HEK293 (cell line): ENCODE measurements around the gene ANKRD22.

Source experiments
- CTCF ChIA-PET: fragments of 350-600 bp; formaldehyde crosslinking; extraction: SDS; loops from one replicate; lab custom pipeline; 2021; ENCODE audit warnings: antibody characterized with exemption; lab: Yijun Ruan, JAX
- POLR2A ChIA-PET: fragments of 300-600 bp; formaldehyde crosslinking; extraction: SDS; loops from one replicate; lab custom pipeline; 2020; ENCODE audit warnings: antibody characterized with exemption, inconsistent platforms; lab: Yijun Ruan, JAX
- H3K27ac ChIP-seq: fragments of 200-500 bp; sonication (Bioruptor generic); 2 replicates; pipeline ENCODE4 v1.5.1; 2014; ENCODE audit warnings: low read depth, low read length, control low read depth, inconsistent platforms; ENCODE audit errors: extremely low read depth
- H3K36me3 ChIP-seq, 2 experiments: fragments of 200-500 bp in 1 of 2; sonication (Bioruptor generic) in 1 of 2; 1 replicate in 1 of 2; 2 replicates in 1 of 2; pipeline ENCODE4 v1.5.1; 2014 to 2017; ENCODE audit warnings: inconsistent platforms in 2 of 2, low read length in 2 of 2; ENCODE audit not compliant: control insufficient read depth in 2 of 2, insufficient read depth in 1 of 2
- H3K4me1 ChIP-seq: fragments of 200-500 bp; sonication (Bioruptor generic); 2 replicates; pipeline ENCODE4 v1.5.1; 2014; ENCODE audit warnings: mild to moderate bottlenecking, low read length, inconsistent platforms; ENCODE audit not compliant: control insufficient read depth, insufficient read depth
- H3K4me3 ChIP-seq: 2 replicates; pipeline ENCODE4 v1.5.1; 2011; ENCODE audit warnings: low read depth, mild to moderate bottlenecking, control low read depth, low read length, moderate library complexity
- H3K9me3 ChIP-seq: fragments of 200-500 bp; sonication (Bioruptor generic); 2 replicates; pipeline ENCODE4 v1.5.1; 2014; ENCODE audit warnings: low read depth, low read length, inconsistent platforms; ENCODE audit not compliant: control insufficient read depth, insufficient read depth
- GLI2 ChIP-seq: fragments of 450-650 bp; formaldehyde crosslinking; IDR thresholded peaks from 2 replicates; pipeline ENCODE4; 2017; ENCODE audit warnings: missing biosample characterization, missing genetic modification characterization, low read depth, borderline replicate concordance
- GLI4 ChIP-seq: fragments of 450-650 bp; formaldehyde crosslinking; IDR thresholded peaks from 2 replicates; pipeline ENCODE4 v1.5.1; 2016; ENCODE audit warnings: missing biosample characterization, missing genetic modification characterization
- GLIS1 ChIP-seq: fragments of 450-650 bp; formaldehyde crosslinking; IDR thresholded peaks from 2 replicates; pipeline ENCODE4 v1.5.1; 2016; ENCODE audit warnings: missing biosample characterization, missing genetic modification characterization
- HOXA7 ChIP-seq: sonication (generic); formaldehyde crosslinking; IDR thresholded peaks from 2 replicates; pipeline ENCODE4 v1.8.1; 2022; ENCODE audit warnings: missing genetic modification reagents, borderline replicate concordance
- IKZF3 ChIP-seq: fragments of 450-650 bp; IDR thresholded peaks from 2 replicates; pipeline ENCODE4 v1.5.0; 2018; ENCODE audit warnings: missing biosample characterization, mild to moderate bottlenecking, missing genetic modification characterization, moderate library complexity
- MYNN ChIP-seq: fragments of 450-650 bp; formaldehyde crosslinking; IDR thresholded peaks from 2 replicates; pipeline ENCODE4 v1.5.1; 2016; ENCODE audit warnings: missing biosample characterization, missing genetic modification characterization, borderline replicate concordance
- SCRT2 ChIP-seq: fragments of 450-650 bp; formaldehyde crosslinking; IDR thresholded peaks from 2 replicates; pipeline ENCODE4 v1.5.1; 2016; ENCODE audit warnings: missing biosample characterization, missing genetic modification characterization
- TCF7L2 ChIP-seq: IDR thresholded peaks from 2 replicates; pipeline ENCODE4 v1.6.1; 2011; ENCODE audit warnings: low read depth, mild to moderate bottlenecking, inconsistent platforms, low read length, moderate library complexity, borderline replicate concordance
- WT1 ChIP-seq: fragments of 450-650 bp; formaldehyde crosslinking; IDR thresholded peaks from 2 replicates; pipeline ENCODE4 v1.5.1; 2016; ENCODE audit warnings: missing biosample characterization, missing genetic modification characterization
- YY1 ChIP-seq: fragments of 450-650 bp; formaldehyde crosslinking; IDR thresholded peaks from 2 replicates; pipeline ENCODE4 v1.5.1; 2018; ENCODE audit warnings: missing biosample characterization, missing genetic modification characterization
- ZNF138 ChIP-seq: fragments of 450-650 bp; formaldehyde crosslinking; IDR thresholded peaks from 2 replicates; pipeline ENCODE4 v1.5.1; 2016; ENCODE audit warnings: missing biosample characterization, missing genetic modification characterization, borderline replicate concordance
- ZNF248 ChIP-seq: fragments of 450-650 bp; formaldehyde crosslinking; IDR thresholded peaks from 2 replicates; pipeline ENCODE4 v1.5.1; 2017; ENCODE audit warnings: missing biosample characterization, missing genetic modification characterization
- ZNF433 ChIP-seq: fragments of 450-650 bp; formaldehyde crosslinking; IDR thresholded peaks from 2 replicates; pipeline ENCODE4 v1.5.1; 2016; ENCODE audit warnings: missing biosample characterization, missing genetic modification characterization, low read depth
- ZNF561 ChIP-seq: fragments of 450-650 bp; IDR thresholded peaks from 2 replicates; pipeline ENCODE4 v1.5.1; 2018; ENCODE audit warnings: missing biosample characterization, missing genetic modification characterization, borderline replicate concordance
- ZNF791 ChIP-seq: fragments of 450-650 bp; formaldehyde crosslinking; IDR thresholded peaks from 2 replicates; pipeline ENCODE4 v1.5.1; 2016; ENCODE audit warnings: missing biosample characterization, missing genetic modification characterization
- TF ChIP-seq, protein P1 (sequence below): fragments of 450-650 bp; formaldehyde crosslinking; IDR thresholded peaks from 2 replicates; pipeline ENCODE4 v1.5.1; 2017; ENCODE audit warnings: missing biosample characterization, missing genetic modification characterization
- TF ChIP-seq, protein P2 (sequence below): fragments of 450-650 bp; formaldehyde crosslinking; conservative IDR thresholded peaks from 2 replicates; pipeline ENCODE4 v1.5.1; 2016; ENCODE audit warnings: low read depth, missing biosample characterization, missing genetic modification characterization
- TF ChIP-seq, protein P3 (sequence below): fragments of 450-650 bp; formaldehyde crosslinking; IDR thresholded peaks from 2 replicates; pipeline ENCODE4 v1.5.1; 2017; ENCODE audit warnings: missing biosample characterization, missing genetic modification characterization
- TF ChIP-seq, protein P4 (sequence below): fragments of 450-650 bp; formaldehyde crosslinking; IDR thresholded peaks from 2 replicates; pipeline ENCODE4 v1.5.1; 2016; ENCODE audit warnings: missing biosample characterization, missing genetic modification characterization
- TF ChIP-seq, protein P5 (sequence below): fragments of 450-650 bp; formaldehyde crosslinking; IDR thresholded peaks from 2 replicates; pipeline ENCODE4 v1.5.1; 2016; ENCODE audit warnings: missing biosample characterization, missing genetic modification characterization
- TF ChIP-seq, protein P6 (sequence below): fragments of 450-650 bp; formaldehyde crosslinking; IDR thresholded peaks from 2 replicates; pipeline ENCODE4 v1.5.1; 2016; ENCODE audit warnings: missing biosample characterization, missing genetic modification characterization

ANKRD22 gene

DNA sequence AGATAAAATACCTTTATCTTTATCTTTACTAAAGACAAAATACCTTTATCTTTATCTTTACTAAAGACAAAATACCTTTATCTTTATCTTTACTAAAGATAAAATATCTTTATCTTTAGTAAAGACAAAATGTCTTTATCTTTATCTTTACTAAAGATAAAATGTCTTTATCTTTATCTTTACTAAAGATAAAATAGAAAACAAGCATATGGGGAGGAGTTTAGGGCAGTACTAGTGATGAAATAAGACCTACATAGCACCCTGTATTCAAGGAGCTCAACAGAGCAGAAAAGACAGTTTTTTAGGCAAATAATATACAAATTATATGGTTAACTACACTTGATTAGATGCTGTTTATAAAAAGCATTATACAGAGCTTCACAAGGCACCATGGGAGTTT lies 19.3 kb downstream of the ANKRD22 start:
- H3K4me1 ChIP-seq, result 0 out of 2 replicates have a peak, but pooled peaks cover 3% of the 10 kb centered on the region
- CTCF ChIA-PET, result interaction anchor here (0.6 to 13.0 kb wide), 7 partner anchors 15 to 267 kb away, joined by 3 to 456 read pairs (median 3); no protein-coding TSS in a partner anchor
- no peak overlapping the region for H3K4me3 ChIP-seq
- no peaks in the 10 kb centered on the region for H3K9me3 ChIP-seq
- TF ChIP-seq ZNF433 (no peak), ZNF561 (tag by site-specific recombination) (no peak), IKZF3 (no peak), WT1 (tag by site-specific recombination) (no peak), TCF7L2 (no peak)
- TF ChIP-seq, protein P1, sequence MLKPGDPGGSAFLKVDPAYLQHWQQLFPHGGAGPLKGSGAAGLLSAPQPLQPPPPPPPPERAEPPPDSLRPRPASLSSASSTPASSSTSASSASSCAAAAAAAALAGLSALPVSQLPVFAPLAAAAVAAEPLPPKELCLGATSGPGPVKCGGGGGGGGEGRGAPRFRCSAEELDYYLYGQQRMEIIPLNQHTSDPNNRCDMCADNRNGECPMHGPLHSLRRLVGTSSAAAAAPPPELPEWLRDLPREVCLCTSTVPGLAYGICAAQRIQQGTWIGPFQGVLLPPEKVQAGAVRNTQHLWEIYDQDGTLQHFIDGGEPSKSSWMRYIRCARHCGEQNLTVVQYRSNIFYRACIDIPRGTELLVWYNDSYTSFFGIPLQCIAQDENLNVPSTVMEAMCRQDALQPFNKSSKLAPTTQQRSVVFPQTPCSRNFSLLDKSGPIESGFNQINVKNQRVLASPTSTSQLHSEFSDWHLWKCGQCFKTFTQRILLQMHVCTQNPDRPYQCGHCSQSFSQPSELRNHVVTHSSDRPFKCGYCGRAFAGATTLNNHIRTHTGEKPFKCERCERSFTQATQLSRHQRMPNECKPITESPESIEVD (tag by site-specific recombination), result no peak
- TF ChIP-seq, protein P2, sequence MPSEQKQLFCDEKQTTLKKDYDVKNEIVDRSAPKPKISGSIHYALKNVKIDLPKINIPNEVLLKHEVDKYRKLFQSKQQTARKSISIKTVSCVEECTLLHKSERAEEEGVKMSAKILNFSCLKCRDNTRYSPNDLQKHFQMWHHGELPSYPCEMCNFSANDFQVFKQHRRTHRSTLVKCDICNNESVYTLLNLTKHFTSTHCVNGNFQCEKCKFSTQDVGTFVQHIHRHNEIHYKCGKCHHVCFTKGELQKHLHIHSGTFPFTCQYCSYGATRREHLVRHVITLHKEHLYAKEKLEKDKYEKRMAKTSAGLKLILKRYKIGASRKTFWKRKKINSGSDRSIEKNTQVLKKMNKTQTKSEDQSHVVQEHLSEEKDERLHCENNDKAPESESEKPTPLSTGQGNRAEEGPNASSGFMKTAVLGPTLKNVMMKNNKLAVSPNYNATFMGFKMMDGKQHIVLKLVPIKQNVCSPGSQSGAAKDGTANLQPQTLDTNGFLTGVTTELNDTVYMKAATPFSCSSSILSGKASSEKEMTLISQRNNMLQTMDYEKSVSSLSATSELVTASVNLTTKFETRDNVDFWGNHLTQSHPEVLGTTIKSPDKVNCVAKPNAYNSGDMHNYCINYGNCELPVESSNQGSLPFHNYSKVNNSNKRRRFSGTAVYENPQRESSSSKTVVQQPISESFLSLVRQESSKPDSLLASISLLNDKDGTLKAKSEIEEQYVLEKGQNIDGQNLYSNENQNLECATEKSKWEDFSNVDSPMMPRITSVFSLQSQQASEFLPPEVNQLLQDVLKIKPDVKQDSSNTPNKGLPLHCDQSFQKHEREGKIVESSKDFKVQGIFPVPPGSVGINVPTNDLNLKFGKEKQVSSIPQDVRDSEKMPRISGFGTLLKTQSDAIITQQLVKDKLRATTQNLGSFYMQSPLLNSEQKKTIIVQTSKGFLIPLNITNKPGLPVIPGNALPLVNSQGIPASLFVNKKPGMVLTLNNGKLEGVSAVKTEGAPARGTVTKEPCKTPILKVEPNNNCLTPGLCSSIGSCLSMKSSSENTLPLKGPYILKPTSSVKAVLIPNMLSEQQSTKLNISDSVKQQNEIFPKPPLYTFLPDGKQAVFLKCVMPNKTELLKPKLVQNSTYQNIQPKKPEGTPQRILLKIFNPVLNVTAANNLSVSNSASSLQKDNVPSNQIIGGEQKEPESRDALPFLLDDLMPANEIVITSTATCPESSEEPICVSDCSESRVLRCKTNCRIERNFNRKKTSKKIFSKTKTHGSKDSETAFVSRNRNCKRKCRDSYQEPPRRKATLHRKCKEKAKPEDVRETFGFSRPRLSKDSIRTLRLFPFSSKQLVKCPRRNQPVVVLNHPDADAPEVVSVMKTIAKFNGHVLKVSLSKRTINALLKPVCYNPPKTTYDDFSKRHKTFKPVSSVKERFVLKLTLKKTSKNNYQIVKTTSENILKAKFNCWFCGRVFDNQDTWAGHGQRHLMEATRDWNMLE, result no peak
- TF ChIP-seq, protein P3, sequence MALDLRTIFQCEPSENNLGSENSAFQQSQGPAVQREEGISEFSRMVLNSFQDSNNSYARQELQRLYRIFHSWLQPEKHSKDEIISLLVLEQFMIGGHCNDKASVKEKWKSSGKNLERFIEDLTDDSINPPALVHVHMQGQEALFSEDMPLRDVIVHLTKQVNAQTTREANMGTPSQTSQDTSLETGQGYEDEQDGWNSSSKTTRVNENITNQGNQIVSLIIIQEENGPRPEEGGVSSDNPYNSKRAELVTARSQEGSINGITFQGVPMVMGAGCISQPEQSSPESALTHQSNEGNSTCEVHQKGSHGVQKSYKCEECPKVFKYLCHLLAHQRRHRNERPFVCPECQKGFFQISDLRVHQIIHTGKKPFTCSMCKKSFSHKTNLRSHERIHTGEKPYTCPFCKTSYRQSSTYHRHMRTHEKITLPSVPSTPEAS, result no peak
- TF ChIP-seq, protein P4, sequence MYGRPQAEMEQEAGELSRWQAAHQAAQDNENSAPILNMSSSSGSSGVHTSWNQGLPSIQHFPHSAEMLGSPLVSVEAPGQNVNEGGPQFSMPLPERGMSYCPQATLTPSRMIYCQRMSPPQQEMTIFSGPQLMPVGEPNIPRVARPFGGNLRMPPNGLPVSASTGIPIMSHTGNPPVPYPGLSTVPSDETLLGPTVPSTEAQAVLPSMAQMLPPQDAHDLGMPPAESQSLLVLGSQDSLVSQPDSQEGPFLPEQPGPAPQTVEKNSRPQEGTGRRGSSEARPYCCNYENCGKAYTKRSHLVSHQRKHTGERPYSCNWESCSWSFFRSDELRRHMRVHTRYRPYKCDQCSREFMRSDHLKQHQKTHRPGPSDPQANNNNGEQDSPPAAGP, result no peak
- POLR2A ChIA-PET, result no interaction called here
- H3K36me3 ChIP-seq, result no peaks in the 10 kb centered on the region
- no peak overlapping the region for H3K27ac ChIP-seq

DNA sequence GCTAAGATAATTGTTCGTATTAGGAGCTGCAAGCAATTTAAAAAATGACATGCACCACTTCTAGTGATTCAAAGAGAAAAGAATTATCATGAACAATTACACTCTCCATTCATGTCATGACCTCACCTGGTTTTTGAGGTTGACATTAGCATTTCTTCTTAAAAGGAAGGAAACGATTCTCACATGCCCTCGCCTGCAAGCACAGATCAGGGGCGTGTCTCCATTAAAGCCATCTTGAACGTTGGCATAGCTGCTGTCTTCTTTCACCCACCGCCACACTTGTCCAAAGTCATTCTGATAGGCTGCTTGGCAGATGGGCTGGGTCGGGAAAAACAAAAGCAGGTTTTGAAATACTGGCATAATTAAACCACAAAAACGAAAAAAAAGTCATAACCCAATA lies 19.9 kb downstream of the ANKRD22 start:
- H3K27ac ChIP-seq, result no peak overlapping the region
- H3K4me3 ChIP-seq, result no peak overlapping the region
- POLR2A ChIA-PET, result no interaction called here
- CTCF ChIA-PET, result interaction anchor here (0.6 to 13.0 kb wide), 7 partner anchors 15 to 266 kb away, joined by 3 to 456 read pairs (median 3); no protein-coding TSS in a partner anchor
- no peaks in the 10 kb centered on the region for H3K9me3 ChIP-seq
- no peak for TF ChIP-seq ZNF138 (tag by site-specific recombination)
- TF ChIP-seq, protein P5, sequence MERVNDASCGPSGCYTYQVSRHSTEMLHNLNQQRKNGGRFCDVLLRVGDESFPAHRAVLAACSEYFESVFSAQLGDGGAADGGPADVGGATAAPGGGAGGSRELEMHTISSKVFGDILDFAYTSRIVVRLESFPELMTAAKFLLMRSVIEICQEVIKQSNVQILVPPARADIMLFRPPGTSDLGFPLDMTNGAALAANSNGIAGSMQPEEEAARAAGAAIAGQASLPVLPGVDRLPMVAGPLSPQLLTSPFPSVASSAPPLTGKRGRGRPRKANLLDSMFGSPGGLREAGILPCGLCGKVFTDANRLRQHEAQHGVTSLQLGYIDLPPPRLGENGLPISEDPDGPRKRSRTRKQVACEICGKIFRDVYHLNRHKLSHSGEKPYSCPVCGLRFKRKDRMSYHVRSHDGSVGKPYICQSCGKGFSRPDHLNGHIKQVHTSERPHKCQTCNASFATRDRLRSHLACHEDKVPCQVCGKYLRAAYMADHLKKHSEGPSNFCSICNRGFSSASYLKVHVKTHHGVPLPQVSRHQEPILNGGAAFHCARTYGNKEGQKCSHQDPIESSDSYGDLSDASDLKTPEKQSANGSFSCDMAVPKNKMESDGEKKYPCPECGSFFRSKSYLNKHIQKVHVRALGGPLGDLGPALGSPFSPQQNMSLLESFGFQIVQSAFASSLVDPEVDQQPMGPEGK (tag by site-specific recombination), result no peak
- TF ChIP-seq MYNN (tag by site-specific recombination), result no peak
- TF ChIP-seq, protein P1 (tag by site-specific recombination), result no peak
- no peak for TF ChIP-seq GLIS1 (tag by site-specific recombination)
- no peak for TF ChIP-seq YY1 (tag by site-specific recombination)
- no peak for TF ChIP-seq HOXA7
- no peak for TF ChIP-seq SCRT2 (tag by site-specific recombination)
- TF ChIP-seq ZNF791 (tag by site-specific recombination), result no peak
- TF ChIP-seq, protein P6, sequence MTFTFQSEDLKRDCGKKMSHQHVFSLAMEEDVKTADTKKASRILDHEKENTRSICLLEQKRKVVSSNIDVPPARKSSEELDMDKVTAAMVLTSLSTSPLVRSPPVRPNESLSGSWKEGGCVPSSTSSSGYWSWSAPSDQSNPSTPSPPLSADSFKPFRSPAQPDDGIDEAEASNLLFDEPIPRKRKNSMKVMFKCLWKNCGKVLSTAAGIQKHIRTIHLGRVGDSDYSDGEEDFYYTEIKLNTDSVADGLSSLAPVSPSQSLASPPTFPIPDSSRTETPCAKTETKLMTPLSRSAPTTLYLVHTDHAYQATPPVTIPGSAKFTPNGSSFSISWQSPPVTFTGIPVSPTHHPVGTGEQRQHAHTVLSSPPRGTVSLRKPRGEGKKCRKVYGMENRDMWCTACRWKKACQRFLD (tag by site-specific recombination), result no peak
- TF ChIP-seq GLI2 (tag by site-specific recombination), result no peak
- TF ChIP-seq ZNF248, result no peak
- no peak for TF ChIP-seq GLI4 (tag by site-specific recombination)
- H3K36me3 ChIP-seq, result no peaks in the 10 kb centered on the region
- H3K4me1 ChIP-seq, result 0 out of 2 replicates have a peak, but pooled peaks cover 3% of the 10 kb centered on the region
